K562 (cell line): ENCODE data around the gene FADD. TPM values are rescaled to one million over a fixed set of nuclear protein-coding genes. Genes with fewer than 3 reads are reported as not detected.

ENCODE experiments used
- ATAC-seq: fragments of 200-7000 bp; cut with Tn5 transposase; 3 replicates; pipeline ENCODE4 v1.9.1; 2020; ENCODE audit warnings: moderate library complexity
- BruUV-seq: library from RNA; stranded (reverse); fragments of 400-500 nt; replicated peaks from 2 replicates; lab custom pipeline; 2021; lab: Mats Ljungman, UMichigan
- CTCF ChIA-PET: fragments of 300-600 bp; formaldehyde crosslinking; extraction: SDS; loops from one replicate; lab custom pipeline; 2021; ENCODE audit warnings: low intra/inter-chr PET ratio; lab: Yijun Ruan, JAX
- POLR2A ChIA-PET: fragments of 300-600, 350-650 bp; sonication (Branson Sonifier 250); formaldehyde crosslinking; extraction: SDS; loops from one replicate; lab custom pipeline; 2021; ENCODE audit warnings: antibody characterized with exemption, inconsistent platforms; lab: Yijun Ruan, JAX
- DNase-seq, 4 experiments: peaks; one replicate each; pipeline versions ENCODE4 v3.0.0 to v3.0.0-alpha.2; 2011 to 2018; ENCODE audit warnings: low spot score in 3 of 4, mixed read lengths in 3 of 4; ENCODE audit errors: extremely low read depth in 1 of 4
- FAIRE-seq: peaks from 2 replicates; lab custom pipeline; 2011; peaks lifted over from hg19 to GRCh38; lab: Jason Lieb, UNC
- H2AFZ ChIP-seq: 2 replicates; pipeline ENCODE4 v1.6.0; 2011; ENCODE audit warnings: low read depth, low read length, control low read depth, inconsistent platforms
- H3K27ac ChIP-seq: fragments of 200-600 bp; 3 replicates; pipeline ENCODE4 v1.8.0; 2011; ENCODE audit warnings: low read depth, mild to moderate bottlenecking, control low read depth, inconsistent platforms, low read length, moderate library complexity, mixed read lengths; ENCODE audit errors: extremely low read depth
- H3K27me3 ChIP-seq, 2 experiments: fragments of 300-600 bp in 1 of 2; 2 replicates in 1 of 2; 3 replicates in 1 of 2; pipeline versions ENCODE4 v1.6.0 to v1.8.0; 2011; ENCODE audit warnings: inconsistent platforms in 2 of 2, low read length in 2 of 2, mild to moderate bottlenecking in 1 of 2, mixed read lengths in 1 of 2, moderate library complexity in 1 of 2; ENCODE audit not compliant: control insufficient read depth in 2 of 2, insufficient read depth in 2 of 2
- H3K36me3 ChIP-seq: fragments of 300-600 bp; 3 replicates; pipeline ENCODE4 v1.8.0; 2011; ENCODE audit warnings: mild to moderate bottlenecking, low read length, inconsistent platforms; ENCODE audit not compliant: control insufficient read depth, insufficient read depth
- H3K4me1 ChIP-seq, 2 experiments: fragments of 200-600 bp in 1 of 2; replicated peaks in 1 of 2; 2 replicates in 1 of 2; 3 replicates in 1 of 2; pipeline versions ENCODE4 v1.5.1 to v1.8.0; 2011; ENCODE audit warnings: inconsistent platforms in 2 of 2, low read length in 2 of 2, mild to moderate bottlenecking in 1 of 2, mixed read lengths in 1 of 2, moderate library complexity in 1 of 2; ENCODE audit not compliant: control insufficient read depth in 2 of 2, insufficient read depth in 2 of 2
- H3K4me2 ChIP-seq: 2 replicates; pipeline ENCODE4 v1.6.1; 2011; ENCODE audit warnings: low read length, control low read depth, inconsistent platforms, mixed read lengths; ENCODE audit not compliant: insufficient read depth
- H3K4me3 ChIP-seq: fragments of 200-600 bp; sonication (generic), shearing (Covaris generic); 2 replicates; pipeline ENCODE4 v1.5.1; 2016; ENCODE audit warnings: control low read depth, inconsistent platforms
- H3K79me2 ChIP-seq: fragments of 200-600 bp; 3 replicates; pipeline ENCODE4 v1.8.0; 2011; ENCODE audit warnings: low read length, inconsistent platforms; ENCODE audit not compliant: control insufficient read depth, insufficient read depth
- H3K9ac ChIP-seq, 2 experiments: 2 replicates each; pipeline versions ENCODE4 v1.6.0 to v1.6.1; 2011; ENCODE audit warnings: low read depth in 2 of 2, low read length in 2 of 2, control low read depth in 1 of 2, inconsistent platforms in 1 of 2, mild to moderate bottlenecking in 1 of 2, mixed read lengths in 1 of 2; ENCODE audit not compliant: insufficient read depth in 1 of 2
- H3K9me1 ChIP-seq: one replicate; pipeline ENCODE4 v1.6.0; 2011; ENCODE audit warnings: inconsistent platforms, mild to moderate bottlenecking, low read length, moderate library complexity; ENCODE audit not compliant: control insufficient read depth, insufficient read depth
- H3K9me3 ChIP-seq: replicated peaks from 2 replicates; pipeline ENCODE4 v1.5.1; 2011; ENCODE audit warnings: low read depth, low read length, inconsistent platforms; ENCODE audit not compliant: control insufficient read depth, insufficient read depth
- H4K20me1 ChIP-seq: replicated peaks from 2 replicates; pipeline ENCODE4 v1.6.1; 2011; ENCODE audit warnings: low read length, inconsistent platforms, mixed read lengths; ENCODE audit not compliant: control insufficient read depth, insufficient read depth
- ARNT ChIP-seq, 2 experiments: fragments of 450-650 bp; IDR thresholded peaks; 2 replicates each; pipeline ENCODE4 v1.6.1; 2016; ENCODE audit warnings: mild to moderate bottlenecking in 1 of 2
- ELF4 ChIP-seq: fragments of 450-650 bp; formaldehyde crosslinking; IDR thresholded peaks from 2 replicates; pipeline ENCODE4 v1.4.0; 2022; ENCODE audit warnings: missing genetic modification characterization
- HNRNPL ChIP-seq: fragments of 200-400 bp; formaldehyde crosslinking; IDR thresholded peaks from 2 replicates; pipeline ENCODE4 v1.6.1; 2017; ENCODE audit warnings: low read depth, mild to moderate bottlenecking, low read length
- RBM22 ChIP-seq: fragments of 200-400 bp; formaldehyde crosslinking; IDR thresholded peaks from 2 replicates; pipeline ENCODE4 v1.6.1; 2018; ENCODE audit warnings: low read length, low read depth; ENCODE audit not compliant: poor library complexity, severe bottlenecking
- WGBS: fragments of 100-300 bp; shearing (Covaris generic); methylation state at CpG from one replicate; pipeline ENCODE4 v1.1.6; 2016; ENCODE audit warnings: low coverage, mixed read lengths; ENCODE audit not compliant: insufficient coverage; ENCODE audit errors: missing lambda C conversion rate; 5-methylcytosine and 5-hydroxymethylcytosine counted together
- in situ Hi-C: fragments of 300-500 bp; cut with MboI; formaldehyde crosslinking; loops from 4 replicates; pipeline ENCODE4 v1.15.0; 2018; ENCODE audit warnings: inconsistent platforms, mixed read lengths
- intact Hi-C: fragments of 100-400 bp; cut with micrococcal nuclease; formaldehyde crosslinking; loops from 2 replicates; pipeline ENCODE4 v1.14.2; 2022
- polyA plus RNA-seq, 8 experiments: library from polyadenylated mRNA; depleted of rRNA in 4 of 8; stranded (reverse) in 5 of 8; unstranded in 3 of 8; fragments of >200 nt; fragmentation: Nextera tagmentation in 2 of 8; fragmentation: Illumina TruSeq in 1 of 8; extraction: Ambion mirVana in 2 of 8; extraction: Trizol in 1 of 8; gene quantifications; 2 replicates each; pipeline versions ENCODE4 v1.2.1 to v1.2.3, GENCODE V29; 2011 to 2014; ENCODE audit warnings: inconsistent platforms in 1 of 8, missing spikeins in 1 of 8
- total RNA-seq, 7 experiments: library from RNA; depleted of rRNA in 6 of 7; stranded (reverse); fragments of >200 nt in 6 of 7; fragmentation: Illumina TruSeq in 2 of 7; extraction: Trizol in 2 of 7; gene quantifications; 2 replicates each; pipeline versions ENCODE4 v1.2.1 to v1.2.3, GENCODE V29; 2011 to 2021; ENCODE audit warnings: low replicate concordance in 1 of 7
- TF ChIP-seq, protein P1 (sequence below), 2 experiments: IDR thresholded peaks; 2 replicates each; pipeline ENCODE4 v1.6.1; 2011; ENCODE audit warnings: borderline replicate concordance in 1 of 2, control low read depth in 1 of 2, low read depth in 1 of 2, low read length in 1 of 2, mild to moderate bottlenecking in 1 of 2, mixed read lengths in 1 of 2, moderate library complexity in 1 of 2; ENCODE audit not compliant: insufficient read depth in 1 of 2, insufficient read length in 1 of 2, poor library complexity in 1 of 2, severe bottlenecking in 1 of 2; ENCODE audit errors: extremely low read depth in 1 of 2

Gene FADD
- total and polyA plus RNA-seq, 9 of the 15 experiments (the other 6 are each of a cell fraction or from before 2014, with no cell fraction given) = 0.29 to 26.9 (median 20.4) TPM

DNA sequence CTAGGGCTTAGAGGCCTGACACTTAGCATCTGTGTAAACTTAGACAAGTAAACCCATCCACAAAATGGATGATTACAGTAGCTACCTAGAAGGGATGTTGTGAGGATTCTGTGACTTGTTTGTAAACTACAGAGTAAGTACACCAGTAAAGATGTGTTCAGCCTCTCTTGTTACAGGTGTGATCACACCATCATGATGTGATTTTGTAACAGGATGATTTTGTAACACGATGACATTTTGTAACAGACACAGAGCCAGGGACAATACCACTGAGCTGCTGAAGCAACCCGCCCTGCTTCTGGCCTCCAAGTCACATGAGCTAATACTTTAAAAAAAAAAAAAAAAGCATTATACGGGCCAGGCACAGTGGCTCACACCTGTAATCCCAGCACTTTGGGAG lies 17.0 kb downstream of the FADD start:
- WGBS = 49% methylated on average over 2 of the region's 3 CpGs
- Histone ChIP-seq H3K9me3 (no peaks in the 10 kb centered on the region), H3K4me3 (no peak overlapping the region), H3K36me3 (no peaks in the 10 kb centered on the region), H3K27ac (no peak overlapping the region; the same call in 2 of the 3 replicates), H3K9me1 (no peaks in the 10 kb centered on the region), H3K9ac (no peak overlapping the region), H3K79me2 (no peaks in the 10 kb centered on the region), H2AFZ (peak overlapping the region; percentile 78), H3K4me1 (peaks cover 4% of the 10 kb centered on the region in 2 experiments; a peak in 3 of 5 replicates), H3K27me3 (no peaks in the 10 kb centered on the region), H3K4me2 (peak overlapping the region; percentile 10; the same call in 1 of the 2 replicates), H4K20me1 (no peaks in the 10 kb centered on the region)
- in situ Hi-C loops (no loop called here), intact Hi-C loops (no loop called here)
- TF ChIP-seq ARNT (IDR thresholded peaks at IDR 0.05) (peak in 1 of 2 experiments; percentile 77; a peak in 1 of 4 replicates), RBM22 (no peak)
- no TSS peak for BruUV-seq
- ChIA-PET POLR2A (interaction anchor here (0.6 to 0.7 kb wide), 2 partner anchors 16 to 67 kb away, joined by 3 read pairs; no protein-coding TSS in a partner anchor), CTCF (no interaction called here)
- ATAC-seq (no peak), FAIRE-seq (no peak), DNase-seq (no peak)

DNA sequence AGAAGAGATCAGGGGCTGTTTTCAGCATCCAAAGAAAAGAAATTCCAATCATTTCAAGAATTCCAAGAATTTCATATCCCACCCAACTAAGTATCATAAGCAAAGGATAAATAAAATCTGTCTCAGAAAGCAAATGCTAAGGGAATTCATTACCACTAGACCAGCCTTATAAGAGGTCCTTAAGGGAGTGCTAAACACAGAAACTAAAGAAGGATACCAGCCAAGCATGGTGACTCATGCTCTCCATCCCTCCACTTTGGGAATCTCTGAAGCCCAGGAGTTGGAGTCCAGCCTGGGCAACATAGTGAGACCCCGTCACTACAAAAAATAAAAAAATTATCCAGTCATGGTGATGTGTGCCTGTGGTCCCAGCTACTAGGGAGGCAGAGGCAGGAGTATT lies 17.8 kb downstream of the FADD start:
- H3K79me2 ChIP-seq = no peaks in the 10 kb centered on the region
- H3K4me1 ChIP-seq = peaks cover 4% of the 10 kb centered on the region in 2 experiments; a peak in 3 of 5 replicates
- DNase-seq (no peak), ATAC-seq (no peak), FAIRE-seq (no peak)
- no peaks in the 10 kb centered on the region for H3K9me3 ChIP-seq
- no TSS peak for BruUV-seq
- WGBS = 64% methylated on average over 1 of the region's 1 CpG
- in situ Hi-C loops (no loop called here), intact Hi-C loops (no loop called here)
- H3K9ac ChIP-seq = no peak overlapping the region
- no peak overlapping the region for H3K4me3 ChIP-seq
- CTCF ChIA-PET = no interaction called here
- H3K9me1 ChIP-seq = no peaks in the 10 kb centered on the region
- no peaks in the 10 kb centered on the region for H3K27me3 ChIP-seq
- no peaks in the 10 kb centered on the region for H3K36me3 ChIP-seq
- H4K20me1 ChIP-seq = no peaks in the 10 kb centered on the region
- POLR2A ChIA-PET = interaction anchor here (0.7 to 2.6 kb wide), 2 partner anchors 16 to 136 kb away, joined by 3 to 6 read pairs; no protein-coding TSS in a partner anchor
- no peak overlapping the region for H2AFZ ChIP-seq
- no peak overlapping the region for H3K27ac ChIP-seq
- TF ChIP-seq ELF4 (CRISPR knock-in tag) (no peak), HNRNPL (no peak)
- TF ChIP-seq, protein P1, sequence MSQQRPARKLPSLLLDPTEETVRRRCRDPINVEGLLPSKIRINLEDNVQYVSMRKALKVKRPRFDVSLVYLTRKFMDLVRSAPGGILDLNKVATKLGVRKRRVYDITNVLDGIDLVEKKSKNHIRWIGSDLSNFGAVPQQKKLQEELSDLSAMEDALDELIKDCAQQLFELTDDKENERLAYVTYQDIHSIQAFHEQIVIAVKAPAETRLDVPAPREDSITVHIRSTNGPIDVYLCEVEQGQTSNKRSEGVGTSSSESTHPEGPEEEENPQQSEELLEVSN (IDR thresholded peaks at IDR 0.05; ENCODE audit: borderline replicate concordance in 1 of 2, extremely low read depth in 1 of 2, insufficient read depth in 1 of 2, insufficient read length in 1 of 2, low read depth in 1 of 2, low read length in 1 of 2, poor library complexity in 1 of 2, severe bottlenecking in 1 of 2) = no peak
- TF ChIP-seq, all 486 proteins: peak for 0
- no peak overlapping the region for H3K4me2 ChIP-seq
